ENCODE results near the gene TBC1D5.
"Not testable (repeated sequence)": the region's sequence is repeated elsewhere in the genome, so short reads cannot be mapped to it uniquely, and the experiment has no call there.

TBC1D5 gene

GRCh38 chr3:17151598-17152373 lies 590.6 kb downstream of the TBC1D5 start:
- no peak for DNase-seq

- DNase-seq: no peak
These were observed 593.4 kb downstream of the TBC1D5 start for GRCh38 chr3:17149076-17149475.

GRCh38 chr3:17144665-17144993 lies 597.8 kb downstream of the TBC1D5 start:
- DNase-seq: no peak

- DNase-seq: no peak
These were observed 598.4 kb downstream of the TBC1D5 start for GRCh38 chr3:17143893-17144664.

- no peak for DNase-seq
These were observed 599.9 kb downstream of the TBC1D5 start for GRCh38 chr3:17142516-17142915.

- DNase-seq: no peak
These were observed 600.7 kb downstream of the TBC1D5 start for GRCh38 chr3:17141699-17142098.

GRCh38 chr3:17140670-17141505 lies 601.5 kb downstream of the TBC1D5 start:
- no peak for DNase-seq

GRCh38 chr3:17138246-17139039 lies 604.0 kb downstream of the TBC1D5 start:
- DNase-seq: no peak

- no peak for DNase-seq
These were observed 605.1 kb downstream of the TBC1D5 start for GRCh38 chr3:17137321-17137826.

GRCh38 chr3:17136136-17136721 lies 606.2 kb downstream of the TBC1D5 start:
- no peak for DNase-seq

GRCh38 chr3:17135696-17136095 lies 606.7 kb downstream of the TBC1D5 start:
- no peak for DNase-seq

GRCh38 chr3:17133632-17134545 lies 608.5 kb downstream of the TBC1D5 start:
- DNase-seq: no peak

GRCh38 chr3:17132286-17133115 lies 609.9 kb downstream of the TBC1D5 start:
- DNase-seq: no peak

GRCh38 chr3:17130956-17131355 lies 611.5 kb downstream of the TBC1D5 start:
- no peak for DNase-seq

- DNase-seq: no peak
These were observed 612.9 kb downstream of the TBC1D5 start for GRCh38 chr3:17129556-17129955.

GRCh38 chr3:17128671-17129070 lies 613.8 kb downstream of the TBC1D5 start:
- not testable (repeated sequence) for DNase-seq

- no peak for DNase-seq
These were observed 616.5 kb downstream of the TBC1D5 start for GRCh38 chr3:17125738-17126442.

- DNase-seq: no peak
These were observed 619.7 kb downstream of the TBC1D5 start for GRCh38 chr3:17122758-17123157.

- DNase-seq: no peak
These were observed 621.1 kb downstream of the TBC1D5 start for GRCh38 chr3:17121336-17121735.

Data from DMS79 treated with DMSO at 0.1 percent for 48 hours (cell line).